ENCODE measurements around the gene NR2C2. TPM values are rescaled to one million over a fixed set of nuclear protein-coding genes. Genes with fewer than 3 reads are reported as not detected.

Gene NR2C2
- total RNA-seq, 2 donors from 2014 or later, result 43.5 to 79.1 TPM

DNA sequence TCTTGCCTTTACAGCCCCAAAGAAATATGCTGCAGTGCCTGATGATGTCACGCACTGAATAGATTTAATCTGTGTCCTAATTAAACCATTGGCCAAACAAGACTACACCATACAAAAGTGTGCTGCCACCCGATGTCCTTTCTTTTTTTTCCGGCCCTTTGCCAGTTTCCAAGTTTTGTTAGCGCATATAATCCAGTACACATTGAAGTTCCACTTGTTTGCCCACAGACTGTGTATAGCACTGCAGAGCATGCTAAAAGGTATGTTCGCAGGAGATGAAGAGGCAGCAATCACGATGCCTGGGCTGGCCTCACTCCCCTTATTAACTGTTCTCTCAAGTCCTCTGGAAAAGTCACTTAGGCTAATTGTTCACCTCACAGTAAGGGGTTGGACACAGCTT is 90.9 kb downstream of the NR2C2 start:
- DNase-seq (ENCODE audit: low spot score), result no peak
- no peaks in the 10 kb centered on the region for H3K27me3 ChIP-seq (replicated peaks; ENCODE audit: insufficient read depth)

DNA sequence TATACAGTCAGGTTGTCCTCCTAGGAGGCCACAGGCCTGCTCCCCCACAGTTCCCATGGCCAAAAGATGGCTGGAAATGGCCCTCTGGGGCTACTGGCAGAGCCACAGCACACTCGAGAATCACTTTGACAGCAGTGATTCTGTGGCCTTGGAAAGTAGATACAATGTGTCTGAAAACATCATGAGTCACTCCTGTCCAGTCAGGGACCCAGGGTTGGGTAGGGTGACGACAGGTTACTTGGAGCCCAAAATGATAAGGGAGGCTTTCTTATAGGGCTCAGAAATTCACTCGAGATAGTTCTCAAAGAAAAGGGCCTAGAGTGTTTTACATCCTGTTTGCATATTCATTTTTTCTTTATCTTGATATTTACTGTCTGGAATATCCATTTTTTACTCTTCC is 93.5 kb downstream of the NR2C2 start:
- H3K27ac ChIP-seq, result no peak overlapping the region
- no peaks in the 10 kb centered on the region for H3K9me3 ChIP-seq
- DNase-seq (ENCODE audit: low spot score) (no peak), ATAC-seq (ENCODE audit: insufficient number of reproducible peaks, low FRiP score, low read depth) (no peak)
- TF ChIP-seq, protein P1, sequence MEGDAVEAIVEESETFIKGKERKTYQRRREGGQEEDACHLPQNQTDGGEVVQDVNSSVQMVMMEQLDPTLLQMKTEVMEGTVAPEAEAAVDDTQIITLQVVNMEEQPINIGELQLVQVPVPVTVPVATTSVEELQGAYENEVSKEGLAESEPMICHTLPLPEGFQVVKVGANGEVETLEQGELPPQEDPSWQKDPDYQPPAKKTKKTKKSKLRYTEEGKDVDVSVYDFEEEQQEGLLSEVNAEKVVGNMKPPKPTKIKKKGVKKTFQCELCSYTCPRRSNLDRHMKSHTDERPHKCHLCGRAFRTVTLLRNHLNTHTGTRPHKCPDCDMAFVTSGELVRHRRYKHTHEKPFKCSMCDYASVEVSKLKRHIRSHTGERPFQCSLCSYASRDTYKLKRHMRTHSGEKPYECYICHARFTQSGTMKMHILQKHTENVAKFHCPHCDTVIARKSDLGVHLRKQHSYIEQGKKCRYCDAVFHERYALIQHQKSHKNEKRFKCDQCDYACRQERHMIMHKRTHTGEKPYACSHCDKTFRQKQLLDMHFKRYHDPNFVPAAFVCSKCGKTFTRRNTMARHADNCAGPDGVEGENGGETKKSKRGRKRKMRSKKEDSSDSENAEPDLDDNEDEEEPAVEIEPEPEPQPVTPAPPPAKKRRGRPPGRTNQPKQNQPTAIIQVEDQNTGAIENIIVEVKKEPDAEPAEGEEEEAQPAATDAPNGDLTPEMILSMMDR (IDR thresholded peaks at IDR 0.05), result no peak
- peaks cover 44% of the 10 kb centered on the region for H3K36me3 ChIP-seq
- no peaks in the 10 kb centered on the region for H3K4me1 ChIP-seq (ENCODE audit: control insufficient read depth in 1 of 2, low read depth in 2 of 2)
- no peak overlapping the region for H3K4me3 ChIP-seq
- no peaks in the 10 kb centered on the region for H3K27me3 ChIP-seq (replicated peaks; ENCODE audit: insufficient read depth)

More for the DNA sequence above, 90.9 kb downstream of the NR2C2 start:
- H3K4me3 ChIP-seq, result no peak overlapping the region
- peaks cover 50% of the 10 kb centered on the region for H3K36me3 ChIP-seq
- H3K27ac ChIP-seq, result no peak overlapping the region
- no peaks in the 10 kb centered on the region for H3K4me1 ChIP-seq (ENCODE audit: control insufficient read depth in 1 of 2, low read depth in 2 of 2)
- H3K9me3 ChIP-seq, result no peaks in the 10 kb centered on the region
- ATAC-seq (ENCODE audit: insufficient number of reproducible peaks, low FRiP score, low read depth), result no peak
- TF ChIP-seq, protein P1 (IDR thresholded peaks at IDR 0.05), result no peak

DNA sequence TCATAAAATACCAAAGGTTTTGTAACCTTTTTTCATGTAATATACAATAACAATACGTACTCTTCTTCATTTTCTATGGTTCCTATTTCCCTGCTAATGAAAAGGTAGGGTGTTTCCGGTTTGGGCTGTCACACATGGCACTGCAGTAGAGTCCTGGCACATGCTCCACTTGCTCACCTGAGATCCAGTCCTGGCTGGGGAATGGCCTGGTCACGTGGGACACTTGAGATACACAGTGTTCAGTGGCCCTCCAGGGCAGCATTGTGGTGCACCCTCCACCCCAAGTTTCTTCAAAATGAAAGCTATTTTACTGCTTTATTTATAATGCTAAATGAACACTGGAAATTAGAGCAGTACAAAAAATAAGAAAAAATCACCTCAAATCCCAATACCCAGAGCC is 94.6 kb downstream of the NR2C2 start:
- peaks cover 38% of the 10 kb centered on the region for H3K36me3 ChIP-seq
- ATAC-seq (ENCODE audit: insufficient number of reproducible peaks, low FRiP score, low read depth) (no peak), DNase-seq (ENCODE audit: low spot score) (no peak)

DNA sequence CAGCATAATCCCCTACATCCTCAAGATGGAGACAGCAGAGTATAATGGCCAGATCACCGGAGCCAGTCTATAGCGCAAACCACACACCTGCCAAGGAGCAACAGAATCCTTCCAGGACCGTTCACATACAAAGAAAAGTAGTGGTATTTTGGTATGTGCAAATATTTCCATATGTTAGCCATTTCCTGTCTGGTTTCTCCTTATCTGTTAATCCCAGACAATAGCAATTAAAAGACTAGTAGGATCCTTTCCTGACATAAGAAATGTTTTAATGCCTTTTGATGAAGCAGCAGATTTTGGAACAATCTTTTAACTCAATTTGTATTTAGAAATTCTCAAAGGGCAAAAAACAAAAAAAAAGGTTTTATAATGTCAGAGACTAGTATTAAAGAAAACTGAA is 95.6 kb downstream of the NR2C2 start:
- no peak for ATAC-seq (ENCODE audit: insufficient number of reproducible peaks, low FRiP score, low read depth)
- Histone ChIP-seq H3K9me3 (no peaks in the 10 kb centered on the region), H3K27me3 (replicated peaks; ENCODE audit: insufficient read depth) (no peaks in the 10 kb centered on the region), H3K4me3 (no peak overlapping the region), H3K4me1 (ENCODE audit: control insufficient read depth in 1 of 2, low read depth in 2 of 2) (no peaks in the 10 kb centered on the region), H3K27ac (no peak overlapping the region), H3K36me3 (peaks cover 41% of the 10 kb centered on the region)
- no peak for DNase-seq (ENCODE audit: low spot score)
- TF ChIP-seq, protein P1 (IDR thresholded peaks at IDR 0.05), result no peak

More for the DNA sequence above, 94.6 kb downstream of the NR2C2 start:
- Histone ChIP-seq H3K4me1 (ENCODE audit: control insufficient read depth in 1 of 2, low read depth in 2 of 2) (no peaks in the 10 kb centered on the region), H3K27ac (no peak overlapping the region), H3K27me3 (replicated peaks; ENCODE audit: insufficient read depth) (no peaks in the 10 kb centered on the region), H3K4me3 (no peak overlapping the region), H3K9me3 (no peaks in the 10 kb centered on the region)
- TF ChIP-seq, protein P1 (IDR thresholded peaks at IDR 0.05), result no peak

DNA sequence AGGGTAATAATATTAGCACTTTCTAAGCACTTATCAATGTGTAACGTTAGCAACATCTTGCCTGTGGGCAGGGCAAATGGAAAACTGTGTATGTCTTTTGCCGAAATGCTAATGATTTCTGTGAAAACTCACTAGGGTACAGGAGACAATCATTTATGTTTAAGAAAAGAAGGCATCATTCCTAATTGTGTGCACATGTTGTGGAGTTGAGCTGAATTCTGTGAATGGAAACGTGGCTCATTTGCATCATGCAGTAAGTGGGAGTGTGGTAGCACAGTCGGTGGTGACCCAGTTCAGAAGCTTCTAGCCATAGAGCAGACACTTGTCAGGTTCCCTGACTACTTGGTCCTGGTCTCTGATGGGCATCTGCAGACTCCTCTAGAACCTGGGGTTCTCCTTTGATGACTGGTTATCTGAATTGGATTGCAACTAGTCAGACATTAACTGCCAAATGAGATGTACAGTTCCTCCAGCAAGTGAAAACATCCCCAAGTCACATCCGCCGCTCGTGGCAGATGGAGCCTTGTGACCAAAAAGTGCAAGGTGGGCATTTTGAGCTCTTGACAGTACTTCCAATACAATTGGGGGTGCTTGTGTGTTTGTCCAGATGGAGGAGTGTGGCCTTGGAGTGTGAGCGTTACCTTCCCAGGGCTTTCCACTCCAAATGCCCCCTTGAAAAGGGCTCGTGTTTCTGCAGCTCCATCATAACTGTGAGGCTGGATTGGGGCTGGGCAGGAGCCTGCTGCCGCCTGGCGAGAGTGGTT is 96.2 kb downstream of the NR2C2 start:
- no peak for DNase-seq (ENCODE audit: low spot score)
- H3K9me3 ChIP-seq, result no peaks in the 10 kb centered on the region
- TF ChIP-seq, protein P1 (IDR thresholded peaks at IDR 0.05), result no peak
- no peak overlapping the region for H3K27ac ChIP-seq
- H3K36me3 ChIP-seq, result peaks cover 38% of the 10 kb centered on the region
- no peaks in the 10 kb centered on the region for H3K4me1 ChIP-seq (ENCODE audit: control insufficient read depth in 1 of 2, low read depth in 2 of 2)
- no peaks in the 10 kb centered on the region for H3K27me3 ChIP-seq (replicated peaks; ENCODE audit: insufficient read depth)
- no peak for ATAC-seq (ENCODE audit: insufficient number of reproducible peaks, low FRiP score, low read depth)
- H3K4me3 ChIP-seq, result no peak overlapping the region
